ENCODE data around the gene FAM20B. TPM values are rescaled to one million over a fixed set of nuclear protein-coding genes. Genes with fewer than 3 reads are reported as not detected.

The FAM20B gene
- total RNA-seq, 2 donors from 2014 or later: 47.7 to 52.4 TPM

GRCh38 chr1:179015396-179015795 is 10.3 kb upstream of the FAM20B start:
- Histone ChIP-seq H3K36me3 (ENCODE audit: control insufficient read depth, insufficient read depth, low read length) (no peaks in the 10 kb centered on the region), H3K4me1 (ENCODE audit: control insufficient read depth, insufficient read depth, low read length) (peaks cover 2% of the 10 kb centered on the region), H3K9ac (ENCODE audit: extremely low read depth, low read length, poor library complexity, severe bottlenecking) (no peak overlapping the region), H3K9me3 (ENCODE audit: control insufficient read depth, low read length) (no peaks in the 10 kb centered on the region), H3K27ac (ENCODE audit: low read depth, low read length) (no peak overlapping the region), H3K27me3 (ENCODE audit: control insufficient read depth, insufficient read depth, low read length, poor library complexity, severe bottlenecking) (no peaks in the 10 kb centered on the region), H3K4me3 (ENCODE audit: low read length) (no peak overlapping the region)
- no peak overlapping the region for H3K27ac Mint-ChIP-seq
- TF ChIP-seq, protein P1, sequence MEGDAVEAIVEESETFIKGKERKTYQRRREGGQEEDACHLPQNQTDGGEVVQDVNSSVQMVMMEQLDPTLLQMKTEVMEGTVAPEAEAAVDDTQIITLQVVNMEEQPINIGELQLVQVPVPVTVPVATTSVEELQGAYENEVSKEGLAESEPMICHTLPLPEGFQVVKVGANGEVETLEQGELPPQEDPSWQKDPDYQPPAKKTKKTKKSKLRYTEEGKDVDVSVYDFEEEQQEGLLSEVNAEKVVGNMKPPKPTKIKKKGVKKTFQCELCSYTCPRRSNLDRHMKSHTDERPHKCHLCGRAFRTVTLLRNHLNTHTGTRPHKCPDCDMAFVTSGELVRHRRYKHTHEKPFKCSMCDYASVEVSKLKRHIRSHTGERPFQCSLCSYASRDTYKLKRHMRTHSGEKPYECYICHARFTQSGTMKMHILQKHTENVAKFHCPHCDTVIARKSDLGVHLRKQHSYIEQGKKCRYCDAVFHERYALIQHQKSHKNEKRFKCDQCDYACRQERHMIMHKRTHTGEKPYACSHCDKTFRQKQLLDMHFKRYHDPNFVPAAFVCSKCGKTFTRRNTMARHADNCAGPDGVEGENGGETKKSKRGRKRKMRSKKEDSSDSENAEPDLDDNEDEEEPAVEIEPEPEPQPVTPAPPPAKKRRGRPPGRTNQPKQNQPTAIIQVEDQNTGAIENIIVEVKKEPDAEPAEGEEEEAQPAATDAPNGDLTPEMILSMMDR (conservative IDR thresholded peaks at IDR 0.05): no peak
- H3K4me1 Mint-ChIP-seq: peaks cover 2% of the 10 kb centered on the region
- 96% methylated on average over 2 of the region's 2 CpGs; no CpG with 5 or more reads in 1 of the 2 experiments for WGBS, 2 experiments (ENCODE audit: insufficient coverage in 1 of 2, insufficient read length in 1 of 2)
- DNase-seq: no peak
- H3K36me3 Mint-ChIP-seq (ENCODE audit: low read depth): no peaks in the 10 kb centered on the region
- H3K27me3 Mint-ChIP-seq (ENCODE audit: insufficient read depth): peaks cover 2% of the 10 kb centered on the region
- H3K4me3 Mint-ChIP-seq: no peak overlapping the region
- H3K9me3 Mint-ChIP-seq: no peaks in the 10 kb centered on the region

GRCh38 chr1:179016706-179017382 is 8.8 kb upstream of the FAM20B start:
- TF ChIP-seq, protein P1 (conservative IDR thresholded peaks at IDR 0.05): no peak
- no peak overlapping the region for H3K27ac Mint-ChIP-seq
- no peak overlapping the region for H3K4me3 Mint-ChIP-seq
- WGBS, 2 experiments (ENCODE audit: insufficient coverage in 1 of 2, insufficient read length in 1 of 2): 87 to 88% methylated on average over 4 to 5 of the region's 5 CpGs
- peaks cover 2% of the 10 kb centered on the region for H3K4me1 Mint-ChIP-seq
- H3K9me3 ChIP-seq (ENCODE audit: control insufficient read depth, low read length): no peaks in the 10 kb centered on the region
- no peaks in the 10 kb centered on the region for H3K36me3 ChIP-seq (ENCODE audit: control insufficient read depth, insufficient read depth, low read length)
- peaks cover 2% of the 10 kb centered on the region for H3K4me1 ChIP-seq (ENCODE audit: control insufficient read depth, insufficient read depth, low read length)
- H3K4me3 ChIP-seq (ENCODE audit: low read length): no peak overlapping the region
- no peak overlapping the region for H3K9ac ChIP-seq (ENCODE audit: extremely low read depth, low read length, poor library complexity, severe bottlenecking)
- no peak for DNase-seq
- H3K9me3 Mint-ChIP-seq: no peaks in the 10 kb centered on the region
- no peaks in the 10 kb centered on the region for H3K36me3 Mint-ChIP-seq (ENCODE audit: low read depth)
- no peaks in the 10 kb centered on the region for H3K27me3 ChIP-seq (ENCODE audit: control insufficient read depth, insufficient read depth, low read length, poor library complexity, severe bottlenecking)
- H3K27ac ChIP-seq (ENCODE audit: low read depth, low read length): no peak overlapping the region
- H3K27me3 Mint-ChIP-seq (ENCODE audit: insufficient read depth): peaks cover 2% of the 10 kb centered on the region

- Mint-ChIP-seq H3K4me1 (peaks cover 2% of the 10 kb centered on the region), H3K4me3 (no peak overlapping the region), H3K27me3 (ENCODE audit: insufficient read depth) (peaks cover 2% of the 10 kb centered on the region), H3K27ac (no peak overlapping the region), H3K36me3 (ENCODE audit: low read depth) (no peaks in the 10 kb centered on the region), H3K9me3 (no peaks in the 10 kb centered on the region)
- peaks cover 2% of the 10 kb centered on the region for H3K4me1 ChIP-seq (ENCODE audit: control insufficient read depth, insufficient read depth, low read length)
- no peaks in the 10 kb centered on the region for H3K27me3 ChIP-seq (ENCODE audit: control insufficient read depth, insufficient read depth, low read length, poor library complexity, severe bottlenecking)
- no peak overlapping the region for H3K4me3 ChIP-seq (ENCODE audit: low read length)
- WGBS, 2 experiments (ENCODE audit: insufficient coverage in 1 of 2, insufficient read length in 1 of 2): 53 to 57% methylated on average over 3 of the region's 3 CpGs
- H3K27ac ChIP-seq (ENCODE audit: low read depth, low read length): no peak overlapping the region
- no peaks in the 10 kb centered on the region for H3K9me3 ChIP-seq (ENCODE audit: control insufficient read depth, low read length)
- H3K9ac ChIP-seq (ENCODE audit: extremely low read depth, low read length, poor library complexity, severe bottlenecking): no peak overlapping the region
- no peaks in the 10 kb centered on the region for H3K36me3 ChIP-seq (ENCODE audit: control insufficient read depth, insufficient read depth, low read length)
- no peak for DNase-seq
- TF ChIP-seq, protein P1 (conservative IDR thresholded peaks at IDR 0.05): no peak
These were observed 8.0 kb upstream of the FAM20B start for GRCh38 chr1:179017383-179018326.
